ENCODE data around the gene ZNF12. TPM values are rescaled to one million over a fixed set of nuclear protein-coding genes. Genes with fewer than 3 reads are reported as not detected.

The ZNF12 gene
- total and polyA plus RNA-seq, 2 of the 8 experiments (the other 6 are each of a cell fraction or from before 2014, with no cell fraction given) = 6.7 to 16.2 TPM

- TF ChIP-seq GTF2F1 (IDR thresholded peaks at IDR 0.05; ENCODE audit: borderline replicate concordance, low read depth, low read length) (no peak), RAD21 (IDR thresholded peaks at IDR 0.05 in 1 of 2, conservative IDR thresholded peaks at IDR 0.05 in 1 of 2; ENCODE audit: low read depth in 2 of 2, low read length in 2 of 2) (no peak), ASH2L (IDR thresholded peaks at IDR 0.05; ENCODE audit: low read length) (peak; percentile 42), BACH1 (IDR thresholded peaks at IDR 0.05; ENCODE audit: low read length) (0 out of 2 replicates have a peak, but pooled peaks have one; percentile 8), SIN3A (conservative IDR thresholded peaks at IDR 0.05 in 1 of 2, IDR thresholded peaks at IDR 0.05 in 1 of 2; ENCODE audit: low read depth in 1 of 2, low read length in 2 of 2) (no peak), JUND (IDR thresholded peaks at IDR 0.05; ENCODE audit: low read length) (no peak), JUN (IDR thresholded peaks at IDR 0.05; ENCODE audit: low read depth, low read length) (no peak), CTBP2 (IDR thresholded peaks at IDR 0.05; ENCODE audit: borderline replicate concordance, insufficient read depth, insufficient read length, low read length) (no peak), USF2 (IDR thresholded peaks at IDR 0.05; ENCODE audit: low read length) (no peak), MAX (IDR thresholded peaks at IDR 0.05) (peak; percentile 42), RNF2 (IDR thresholded peaks at IDR 0.05; ENCODE audit: borderline replicate concordance, low read depth, low read length, missing control alignments, poor library complexity, severe bottlenecking) (no peak), EGR1 (IDR thresholded peaks at IDR 0.05; ENCODE audit: borderline replicate concordance, low read depth, low read length) (no peak), CREB1 (IDR thresholded peaks at IDR 0.05) (no peak), GABPA (IDR thresholded peaks at IDR 0.05; ENCODE audit: borderline replicate concordance, insufficient read depth, low read length) (0 out of 2 replicates have a peak, but pooled peaks have one; percentile 60), EP300 (IDR thresholded peaks at IDR 0.05; ENCODE audit: borderline replicate concordance in 1 of 2, low read depth in 2 of 2, low read length in 2 of 2) (no peak), SRF (IDR thresholded peaks at IDR 0.05; ENCODE audit: low read depth, low read length) (no peak), ZNF274 (IDR thresholded peaks at IDR 0.05; ENCODE audit: borderline replicate concordance, extremely low read depth, low read length) (no peak), HDAC6 (IDR thresholded peaks at IDR 0.05; ENCODE audit: low read depth, low read length) (no peak), HDAC2 (IDR thresholded peaks at IDR 0.05; ENCODE audit: borderline replicate concordance in 1 of 2, low read depth in 2 of 2, low read length in 2 of 2) (no peak; a peak in 1 of 4 replicates), RXRA (IDR thresholded peaks at IDR 0.05; ENCODE audit: insufficient read depth, low read depth, low read length) (no peak), NRF1 (IDR thresholded peaks at IDR 0.05; ENCODE audit: low read depth, low read length) (peak; percentile 99)
These were observed at the start of gene ZNF12 (continued) for GRCh38 chr7:6706666-6707407.

Measured in H1 (cell line).